Spinal cord (tissue), 10 donors: ENCODE results near the gene LRRC9. TPM values are rescaled to one million over a fixed set of nuclear protein-coding genes. Genes with fewer than 3 reads are reported as not detected.

Experiments used
- DNase-seq, 6 donors: peaks; one replicate each; pipeline versions ENCODE4 v3.0.0 to v3.0.0-alpha.2; 2013 to 2015; ENCODE audit warnings: low spot score in 6 of 6, low read depth in 4 of 6
- H3K27ac ChIP-seq: one replicate; pipeline ENCODE4 v1.5.1; 2013; ENCODE audit warnings: low read depth, low read length, control low read depth
- H3K27me3 ChIP-seq: one replicate; pipeline ENCODE4 v1.6.1; 2013; ENCODE audit warnings: low read length; ENCODE audit not compliant: control insufficient read depth, insufficient read depth
- H3K36me3 ChIP-seq: one replicate; pipeline ENCODE4 v1.6.1; 2013; ENCODE audit warnings: low read length; ENCODE audit not compliant: control insufficient read depth, insufficient read depth
- H3K4me1 ChIP-seq: one replicate; pipeline ENCODE4 v1.6.1; 2013; ENCODE audit warnings: low read length; ENCODE audit not compliant: control insufficient read depth, insufficient read depth
- H3K4me3 ChIP-seq: one replicate; pipeline ENCODE4 v1.5.1; 2013; ENCODE audit warnings: low read depth, low read length, control low read depth
- H3K9me3 ChIP-seq: one replicate; pipeline ENCODE4 v1.6.1; 2013; ENCODE audit warnings: low read length; ENCODE audit not compliant: control insufficient read depth, insufficient read depth
- WGBS: methylation state at CpG from one replicate; pipeline ENCODE4 v1.1.5; 2013; ENCODE audit warnings: missing lambda C conversion rate; ENCODE audit not compliant: insufficient coverage; 5-methylcytosine and 5-hydroxymethylcytosine counted together
- polyA plus RNA-seq, 2 donors: library from polyadenylated mRNA; unstranded; fragments of 120-200 nt; gene quantifications; one replicate each; pipeline ENCODE4 v1.2.1, GENCODE V29; 2013; ENCODE audit not compliant: insufficient read length in 2 of 2
- total RNA-seq, 2 donors: library from RNA; depleted of rRNA in 1 of 2; stranded (reverse); fragments of 120-200 nt in 1 of 2; fragments of >200 nt in 1 of 2; gene quantifications; one replicate each; pipeline versions ENCODE4 v1.2.3 to v1.2.4, GENCODE V29; 2013 to 2014
- donor health status: healthy.

LRRC9 gene
- total and polyA plus RNA-seq, 4 donors = 2.5 to 8.2 (median 6.8) TPM

DNA sequence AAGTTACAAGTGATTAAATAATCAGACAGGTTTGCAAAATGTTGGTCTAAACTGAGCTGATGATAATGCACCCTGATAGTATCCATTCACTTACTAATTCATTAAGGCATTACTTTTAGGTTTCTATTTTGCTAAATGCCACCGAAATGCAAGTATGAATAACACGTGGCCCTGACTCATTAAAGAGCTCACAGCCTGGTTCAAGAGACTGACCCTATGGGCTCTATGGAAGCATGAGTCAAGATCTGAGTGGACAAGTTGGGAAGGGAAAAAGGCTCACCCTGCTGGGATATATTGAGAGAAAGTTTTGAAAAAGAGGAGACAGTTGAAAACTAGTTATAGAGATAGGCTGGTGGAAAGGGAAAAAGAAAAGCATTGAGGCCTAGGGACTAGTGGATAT lies 14.8 kb upstream of the LRRC9 start:
- H3K36me3 ChIP-seq = no peaks in the 10 kb centered on the region
- WGBS = 86% methylated on average over 2 of the region's 2 CpGs
- DNase-seq = no peak

DNA sequence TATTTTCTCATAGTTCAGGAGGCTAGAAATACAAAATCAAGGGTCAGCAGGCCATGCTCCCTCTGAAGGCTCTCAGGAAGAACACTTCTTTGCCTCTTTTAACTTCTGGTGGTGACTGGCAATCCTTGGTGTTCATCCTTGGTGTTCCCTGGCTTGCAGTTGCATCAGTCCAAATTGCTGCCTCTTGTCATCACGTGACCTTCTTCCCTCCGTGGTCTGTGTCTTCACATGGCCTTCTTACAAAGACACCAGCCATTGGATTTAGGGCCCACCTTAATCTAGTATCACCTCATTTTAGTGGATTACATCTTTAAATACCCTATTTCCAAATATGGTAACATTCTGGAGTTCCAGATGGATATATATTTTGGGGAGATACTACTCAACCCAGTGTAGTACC lies 7.5 kb upstream of the LRRC9 start:
- Histone ChIP-seq H3K9me3 (no peaks in the 10 kb centered on the region), H3K27me3 (no peaks in the 10 kb centered on the region), H3K4me3 (no peak overlapping the region), H3K4me1 (no peaks in the 10 kb centered on the region), H3K27ac (no peak overlapping the region), H3K36me3 (no peaks in the 10 kb centered on the region)
- 91% methylated on average over 2 of the region's 2 CpGs for WGBS
- DNase-seq = no peak

More for the DNA sequence above, 14.8 kb upstream of the LRRC9 start:
- Histone ChIP-seq H3K4me3 (no peak overlapping the region), H3K27me3 (no peaks in the 10 kb centered on the region), H3K4me1 (no peaks in the 10 kb centered on the region), H3K27ac (no peak overlapping the region), H3K9me3 (no peaks in the 10 kb centered on the region)

DNA sequence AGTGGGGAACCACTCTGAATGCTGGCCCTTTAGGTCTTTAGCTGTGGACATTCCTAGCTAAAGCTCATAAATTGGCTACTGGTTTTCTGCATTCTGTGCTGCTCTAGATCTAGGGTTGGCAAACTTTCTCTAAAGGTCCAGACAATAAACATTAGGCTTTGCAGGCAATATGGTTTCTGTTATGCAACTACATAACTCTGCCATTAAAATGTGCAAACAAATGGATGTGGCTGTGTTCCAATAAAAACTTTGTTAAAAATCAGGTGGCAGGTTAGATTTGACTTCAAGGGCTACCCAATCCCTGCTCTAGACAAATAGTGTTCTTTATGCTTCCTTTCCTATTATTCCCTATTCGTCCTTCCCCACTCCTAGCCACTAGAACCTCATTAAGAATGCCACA lies 6.8 kb upstream of the LRRC9 start:
- no peak for DNase-seq
- Histone ChIP-seq H3K27me3 (no peaks in the 10 kb centered on the region), H3K36me3 (no peaks in the 10 kb centered on the region), H3K27ac (no peak overlapping the region), H3K4me1 (no peaks in the 10 kb centered on the region), H3K4me3 (no peak overlapping the region), H3K9me3 (no peaks in the 10 kb centered on the region)
- WGBS = no CpG with 5 or more reads among the region's 1 CpG

DNA sequence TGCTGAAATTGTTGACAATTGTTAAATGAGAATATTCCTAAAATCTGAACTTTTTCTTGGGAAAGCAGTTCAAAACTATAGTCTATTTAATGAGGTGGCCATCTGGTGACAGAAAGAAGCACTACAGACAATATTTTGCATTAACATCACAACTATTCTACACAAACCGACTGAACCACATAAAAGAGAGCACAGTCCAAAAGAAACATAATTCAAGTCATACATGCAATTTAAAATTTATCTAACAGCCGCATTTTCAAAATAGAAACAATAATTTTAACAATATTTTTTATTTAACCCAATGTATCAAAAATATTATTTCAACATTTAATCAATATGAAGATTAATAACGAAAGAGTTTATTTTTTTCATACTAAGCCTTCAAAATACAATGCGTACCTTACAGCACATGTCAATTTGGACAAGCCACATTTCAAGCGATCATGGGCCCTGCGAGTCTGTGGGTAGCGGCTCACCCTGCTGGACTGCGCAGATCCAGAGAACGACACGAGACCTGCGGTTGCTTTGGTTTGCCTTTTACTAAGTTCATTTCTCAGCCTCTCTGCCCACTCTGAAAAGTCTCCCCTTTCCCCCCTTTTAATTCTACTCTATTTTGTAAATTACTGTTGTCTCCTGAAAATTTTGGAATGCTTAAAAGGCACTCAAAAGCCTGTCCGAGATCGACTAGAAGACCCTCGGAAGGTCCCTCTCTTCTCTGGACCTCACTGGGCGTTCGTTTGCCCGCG lies 947 bp upstream of the LRRC9 start:
- peak; percentile 17 to 91 (median 40) for DNase-seq
- Histone ChIP-seq H3K27ac (peak overlapping the region; percentile 74), H3K9me3 (no peaks in the 10 kb centered on the region), H3K27me3 (no peaks in the 10 kb centered on the region), H3K4me1 (no peaks in the 10 kb centered on the region), H3K4me3 (peak overlapping the region; percentile 71), H3K36me3 (no peaks in the 10 kb centered on the region)
- WGBS = 0% methylated on average over 16 of the region's 18 CpGs

DNA sequence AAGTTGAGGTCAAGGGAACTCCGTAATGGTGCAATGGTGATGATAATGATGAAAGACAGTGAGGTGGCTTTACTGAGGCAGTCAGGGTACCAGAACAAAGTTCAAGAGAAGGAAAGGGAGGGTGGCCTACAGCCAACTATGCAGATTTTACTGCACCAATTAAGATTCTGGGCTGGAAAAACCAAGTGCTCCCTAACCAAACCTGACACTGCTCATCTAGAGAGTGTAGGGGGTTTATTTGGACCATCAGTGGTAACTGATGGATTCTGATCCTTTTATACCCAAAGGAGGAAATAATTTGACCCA lies 387 bp downstream of the LRRC9 start:
- Histone ChIP-seq H3K36me3 (no peaks in the 10 kb centered on the region), H3K27me3 (no peaks in the 10 kb centered on the region), H3K4me3 (peak overlapping the region; percentile 71), H3K4me1 (no peaks in the 10 kb centered on the region), H3K27ac (peak overlapping the region; percentile 33), H3K9me3 (no peaks in the 10 kb centered on the region)
- WGBS = 57% methylated on average over 1 of the region's 1 CpG
- DNase-seq = no peak

DNA sequence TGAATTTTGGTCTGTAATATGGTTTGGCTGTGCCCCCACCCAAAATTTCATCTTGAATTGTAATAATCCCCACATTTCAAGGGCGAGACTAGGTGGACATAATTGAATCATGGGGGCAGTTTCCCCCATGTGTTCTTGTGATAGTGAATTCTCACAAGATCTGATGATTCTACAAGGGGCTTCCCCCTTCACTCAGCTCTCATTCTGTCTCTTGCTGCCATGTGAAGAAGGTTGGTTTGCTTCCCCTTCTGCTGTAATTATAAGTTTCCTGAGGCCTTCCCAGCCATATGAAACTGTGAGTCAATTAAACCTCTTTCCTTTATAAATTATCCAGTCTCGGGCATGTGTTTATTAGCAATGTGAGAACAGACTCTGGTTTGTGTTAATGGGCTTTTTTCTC lies 5.9 kb downstream of the LRRC9 start:
- H3K9me3 ChIP-seq = peaks cover 2% of the 10 kb centered on the region
- no peak overlapping the region for H3K27ac ChIP-seq
- H3K27me3 ChIP-seq = no peaks in the 10 kb centered on the region
- H3K36me3 ChIP-seq = no peaks in the 10 kb centered on the region
- no peak overlapping the region for H3K4me3 ChIP-seq
- DNase-seq = no peak
- no CpG with 5 or more reads among the region's 2 CpGs for WGBS
- H3K4me1 ChIP-seq = no peaks in the 10 kb centered on the region

DNA sequence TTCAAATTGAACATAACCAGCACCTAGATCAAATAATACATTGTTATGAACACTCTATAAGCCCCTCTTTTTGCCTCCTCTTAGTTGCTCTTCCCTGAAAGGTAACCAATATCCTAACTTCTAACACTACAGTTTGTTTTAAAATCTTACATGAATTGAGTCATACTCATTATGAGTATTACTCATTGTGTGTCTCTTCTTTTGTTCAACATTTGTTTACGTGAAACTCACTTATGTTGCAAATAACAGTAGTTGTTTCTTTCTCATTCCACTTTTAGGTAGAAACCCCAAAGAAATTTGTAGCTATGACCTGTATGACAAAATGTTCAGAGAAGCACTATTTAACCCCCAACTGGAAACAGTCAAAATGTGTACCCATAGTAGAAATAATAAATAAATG lies 6.6 kb downstream of the LRRC9 start:
- H3K27ac ChIP-seq = no peak overlapping the region
- no peaks in the 10 kb centered on the region for H3K4me1 ChIP-seq
- no peak overlapping the region for H3K4me3 ChIP-seq
- no peaks in the 10 kb centered on the region for H3K27me3 ChIP-seq
- no CpG with 5 or more reads among the region's 1 CpG for WGBS
- no peaks in the 10 kb centered on the region for H3K36me3 ChIP-seq
- DNase-seq = no peak
- H3K9me3 ChIP-seq = peaks cover 2% of the 10 kb centered on the region

DNA sequence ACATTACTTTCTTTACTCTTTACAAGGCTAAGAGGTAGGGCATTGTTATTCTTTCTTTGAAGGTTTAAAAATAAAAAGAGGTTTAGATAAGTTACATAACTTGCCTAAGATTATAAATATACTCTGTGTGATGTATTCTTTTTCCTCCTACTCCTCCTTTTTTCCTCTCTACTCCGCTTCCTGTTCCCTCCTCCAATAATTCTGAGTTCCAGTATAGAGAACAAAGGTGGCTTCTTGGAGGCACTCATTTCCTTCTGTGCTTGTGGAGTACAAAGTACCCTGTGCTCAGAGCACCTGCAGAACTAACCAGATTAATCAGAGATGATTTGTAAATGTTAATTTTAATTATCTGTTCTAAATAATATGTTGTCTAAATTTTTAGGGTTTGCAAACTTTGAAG lies 11.3 kb downstream of the LRRC9 start:
- no peaks in the 10 kb centered on the region for H3K4me1 ChIP-seq
- no peaks in the 10 kb centered on the region for H3K36me3 ChIP-seq
- H3K9me3 ChIP-seq = peaks cover 2% of the 10 kb centered on the region
- no peak overlapping the region for H3K4me3 ChIP-seq
- H3K27me3 ChIP-seq = no peaks in the 10 kb centered on the region
- no peak for DNase-seq
- WGBS = no CpG with 5 or more reads among the region's 1 CpG
- no peak overlapping the region for H3K27ac ChIP-seq

DNA sequence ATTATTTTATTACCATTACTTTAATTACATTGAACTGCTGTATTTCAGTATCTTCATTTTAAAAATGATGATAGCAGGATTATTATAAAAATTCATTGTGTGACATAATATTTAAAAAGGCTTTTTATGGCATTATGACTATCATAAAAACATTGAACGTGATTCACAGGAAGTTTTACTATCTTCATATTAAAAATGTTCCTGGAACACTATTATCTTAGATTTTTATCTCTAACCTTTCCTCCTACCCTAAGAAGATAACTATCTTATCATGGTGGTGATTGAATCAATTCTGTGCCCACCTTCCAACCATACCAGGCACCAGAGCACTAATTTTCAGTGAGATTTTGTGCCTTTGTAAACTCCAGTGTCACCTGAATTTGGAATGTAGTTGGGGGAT lies 16.2 kb downstream of the LRRC9 start:
- Histone ChIP-seq H3K27ac (no peak overlapping the region), H3K36me3 (no peaks in the 10 kb centered on the region), H3K9me3 (no peaks in the 10 kb centered on the region), H3K27me3 (no peaks in the 10 kb centered on the region), H3K4me3 (no peak overlapping the region), H3K4me1 (no peaks in the 10 kb centered on the region)
- WGBS = no CpG with 5 or more reads among the region's 1 CpG
- no peak for DNase-seq

DNA sequence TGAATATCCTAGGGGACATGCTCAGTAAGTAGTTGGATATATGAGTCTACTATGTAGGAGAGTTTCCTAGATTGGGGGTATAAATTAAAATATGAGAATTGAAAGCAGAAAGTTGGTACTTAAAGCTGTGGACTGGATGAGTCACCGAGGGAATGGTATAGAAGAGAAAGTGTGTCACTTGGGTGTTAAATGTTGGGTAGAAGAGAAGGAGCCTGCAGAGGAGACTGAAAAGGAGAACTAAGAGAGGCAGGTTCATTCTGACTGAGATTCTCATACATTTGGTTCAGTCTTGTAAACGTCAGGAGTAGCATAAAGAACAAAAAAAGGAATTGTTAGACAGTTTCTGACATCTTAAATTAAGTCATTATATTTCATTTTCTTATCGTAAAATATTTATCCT lies 19.9 kb downstream of the LRRC9 start:
- H3K27me3 ChIP-seq = no peaks in the 10 kb centered on the region
- H3K4me3 ChIP-seq = no peak overlapping the region
- H3K4me1 ChIP-seq = no peaks in the 10 kb centered on the region
- no peak for DNase-seq
- no peaks in the 10 kb centered on the region for H3K36me3 ChIP-seq
- no peaks in the 10 kb centered on the region for H3K9me3 ChIP-seq
- no peak overlapping the region for H3K27ac ChIP-seq
- 75% methylated on average over 1 of the region's 3 CpGs for WGBS
